DMS53 treated with DMSO at 0.1 percent for 48 hours (cell line): ENCODE data around the gene GPSM1.
A peak's percentile ranks its signal among the peaks of the same experiment; 100 is the strongest.

Experiments used
- DNase-seq: peaks from one replicate; lab custom pipeline; 2025; ENCODE audit not compliant: unreplicated experiment; lab: John Stamatoyannopoulos, UW

The GPSM1 gene

DNA sequence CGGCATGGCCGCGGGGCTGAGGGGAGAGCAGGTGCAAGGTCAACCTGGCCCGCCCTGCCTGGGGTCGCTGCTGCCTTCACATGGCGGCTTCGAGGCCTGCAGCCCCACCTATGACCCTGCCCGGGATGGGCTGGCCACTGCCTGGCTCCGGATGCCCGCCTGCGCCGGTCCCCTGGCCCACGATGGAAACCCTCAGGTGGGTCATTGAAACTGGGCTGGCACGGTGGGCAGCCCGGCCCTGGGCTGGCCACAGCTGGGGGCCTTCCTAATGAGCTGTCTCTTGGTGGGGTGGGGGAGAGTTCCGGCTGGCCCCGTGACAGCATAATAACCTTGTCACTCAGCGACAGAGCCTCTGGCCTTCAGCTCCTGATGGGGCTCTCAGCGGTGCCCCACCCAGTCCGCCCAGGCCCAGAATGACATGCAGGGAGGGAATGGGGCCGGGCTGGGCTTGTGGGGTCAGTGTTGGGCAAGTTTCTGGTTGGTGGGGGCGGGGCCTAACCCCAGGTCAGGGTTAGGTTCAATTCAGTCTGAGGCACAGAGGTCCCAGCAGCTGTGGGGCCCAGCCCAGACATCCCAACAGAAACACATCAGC, 23.4 kb upstream of the GPSM1 start, which contains the start of gene CCDC187:
CCDC187 (minus strand) TSS at position 270 of the 592 bp plus-strand sequence; CDS start at position 6, 264 bp downstream.
- no peak for DNase-seq

- DNase-seq = no peak
Observed at GRCh38 chr9:136304456-136304855, 22.9 kb upstream of the GPSM1 start.

GRCh38 chr9:136304981-136305380, 22.4 kb upstream of the GPSM1 start:
- no peak for DNase-seq

GRCh38 chr9:136305804-136306203, 21.5 kb upstream of the GPSM1 start:
- DNase-seq = no peak

DNA sequence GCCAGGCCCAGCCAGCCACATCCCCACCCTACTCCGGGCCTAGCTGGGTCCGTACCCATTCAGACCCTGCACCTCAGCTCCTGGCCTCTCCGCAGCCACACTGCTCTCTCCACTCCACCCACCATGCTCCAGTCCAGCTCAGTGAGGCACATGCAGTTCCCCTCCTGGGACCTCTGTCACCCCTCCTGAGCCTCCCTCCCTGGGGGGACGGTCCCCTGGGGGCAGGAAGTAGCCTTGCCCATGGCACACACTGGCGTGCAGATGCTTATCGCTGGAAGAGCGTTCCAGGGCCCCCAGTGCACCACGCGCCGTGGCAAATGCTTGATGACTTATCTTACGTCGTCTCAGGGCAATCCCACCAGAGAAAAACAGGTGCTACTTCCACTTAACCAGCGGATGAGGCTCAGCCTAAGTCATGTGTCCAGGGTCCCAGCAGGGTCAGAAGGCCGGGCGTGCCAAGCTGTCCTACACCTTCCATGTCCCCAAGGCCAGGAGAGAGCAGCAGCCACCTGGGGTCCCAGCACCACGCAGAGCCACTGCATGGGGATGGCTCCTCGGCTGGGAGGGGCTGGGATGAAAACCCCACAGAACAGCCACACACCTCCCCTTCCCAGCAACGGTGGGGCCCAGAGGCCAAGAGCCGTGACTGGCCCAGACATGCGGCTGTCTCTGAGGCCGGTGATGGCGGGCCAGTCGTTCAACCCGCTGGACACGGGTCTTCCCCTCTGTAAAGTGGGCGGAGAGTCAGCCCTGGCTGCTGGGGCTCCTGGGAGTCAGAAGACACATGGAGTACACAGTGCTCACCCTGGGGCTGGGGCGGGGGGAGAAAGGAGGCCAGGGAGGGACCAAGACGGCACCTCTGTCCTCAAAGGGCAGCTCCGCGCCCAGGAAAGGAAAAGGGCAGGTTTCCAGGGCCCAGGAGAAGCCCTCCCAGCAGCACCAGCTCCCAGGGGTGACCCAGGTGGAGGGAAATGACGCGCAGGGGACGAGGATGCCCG, 20.8 kb upstream of the GPSM1 start:
- peak; percentile 6 for DNase-seq

GRCh38 chr9:136307215-136307750, 20.1 kb upstream of the GPSM1 start:
- no peak for DNase-seq

DNA sequence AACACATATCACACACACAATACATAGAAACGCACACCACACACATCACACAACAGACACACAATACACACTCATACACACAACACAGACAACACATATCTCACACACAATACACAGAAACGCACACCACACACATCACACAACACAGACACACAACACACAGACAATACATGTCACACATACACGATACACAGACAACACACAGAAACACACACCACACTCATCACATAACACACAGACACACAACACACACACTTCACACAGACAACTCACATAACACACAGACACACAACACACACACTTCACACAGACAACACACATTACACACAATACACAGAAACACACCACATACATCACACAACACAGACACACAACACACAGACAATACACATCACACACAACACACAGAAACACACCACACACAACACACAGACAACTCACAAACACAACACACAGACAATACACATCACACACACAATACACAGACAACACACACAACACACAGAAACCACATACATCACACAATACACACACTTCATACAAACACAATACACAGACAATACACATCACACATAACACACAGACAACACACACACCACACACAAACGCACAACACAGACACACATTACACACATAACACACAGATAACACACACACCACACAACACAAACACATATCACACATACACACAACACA, 19.2 kb upstream of the GPSM1 start:
- no peak for DNase-seq

DNA sequence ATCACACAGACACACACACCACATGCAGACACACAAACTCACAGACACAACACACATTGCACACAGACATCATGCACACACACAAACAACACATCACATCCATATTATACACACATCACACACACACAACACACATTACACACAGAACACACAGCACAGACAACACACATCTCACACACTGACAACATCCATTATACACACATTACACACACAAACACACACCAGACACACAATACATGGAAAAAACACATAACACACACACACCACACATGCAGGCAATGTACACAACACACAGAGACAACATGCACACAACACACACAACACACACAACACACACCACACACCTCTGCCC, 18.7 kb upstream of the GPSM1 start:
- DNase-seq = no peak

DNA sequence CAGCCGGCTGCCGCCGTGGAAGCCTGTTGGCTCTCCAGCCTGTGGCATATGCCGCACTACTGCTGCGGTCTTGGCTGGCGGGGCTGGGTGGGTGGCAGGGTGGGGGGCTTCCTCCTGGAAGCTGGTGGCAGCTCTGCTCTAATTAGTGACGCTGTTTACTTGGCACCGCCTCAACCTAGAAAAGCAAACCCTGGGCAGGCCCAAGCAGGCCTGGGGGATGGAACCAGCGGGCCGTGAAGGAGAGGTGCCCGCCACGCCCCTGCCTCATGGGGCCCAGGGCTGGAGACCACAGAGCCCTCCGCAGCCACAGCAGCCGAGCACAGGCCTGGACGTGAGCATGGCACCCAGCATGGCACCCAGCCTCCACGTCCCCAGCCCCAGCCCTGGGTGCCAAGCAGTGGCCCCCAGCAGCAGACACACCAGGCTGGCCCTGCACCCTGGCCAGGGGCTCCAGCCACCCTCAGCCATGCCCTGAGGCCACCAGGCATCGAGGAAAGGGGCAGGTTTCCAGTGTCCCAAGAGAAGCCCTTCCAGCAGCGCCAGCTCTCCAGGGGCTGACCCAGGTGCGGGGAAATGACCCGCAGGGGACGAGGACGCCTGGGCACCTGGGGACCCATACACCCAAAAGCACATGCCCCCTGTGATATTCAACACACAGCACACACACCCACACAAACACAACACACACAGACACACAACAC, 18.1 kb upstream of the GPSM1 start:
- peak; percentile 40 for DNase-seq

DNA sequence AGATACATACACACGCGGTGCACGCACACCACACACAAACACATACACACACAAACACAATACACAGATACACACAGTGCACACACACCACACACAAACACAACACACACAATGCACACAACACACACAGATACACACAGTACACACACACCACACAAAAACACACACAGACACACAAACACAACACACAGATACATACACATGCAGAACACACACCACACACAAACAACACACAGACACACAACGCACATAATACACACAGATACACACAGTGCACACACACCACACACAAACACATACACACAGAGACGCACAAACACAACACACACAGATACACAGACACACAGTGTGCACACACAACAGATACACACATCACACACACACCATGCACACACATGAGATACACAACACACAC, 17.5 kb upstream of the GPSM1 start:
- DNase-seq = no peak

DNA sequence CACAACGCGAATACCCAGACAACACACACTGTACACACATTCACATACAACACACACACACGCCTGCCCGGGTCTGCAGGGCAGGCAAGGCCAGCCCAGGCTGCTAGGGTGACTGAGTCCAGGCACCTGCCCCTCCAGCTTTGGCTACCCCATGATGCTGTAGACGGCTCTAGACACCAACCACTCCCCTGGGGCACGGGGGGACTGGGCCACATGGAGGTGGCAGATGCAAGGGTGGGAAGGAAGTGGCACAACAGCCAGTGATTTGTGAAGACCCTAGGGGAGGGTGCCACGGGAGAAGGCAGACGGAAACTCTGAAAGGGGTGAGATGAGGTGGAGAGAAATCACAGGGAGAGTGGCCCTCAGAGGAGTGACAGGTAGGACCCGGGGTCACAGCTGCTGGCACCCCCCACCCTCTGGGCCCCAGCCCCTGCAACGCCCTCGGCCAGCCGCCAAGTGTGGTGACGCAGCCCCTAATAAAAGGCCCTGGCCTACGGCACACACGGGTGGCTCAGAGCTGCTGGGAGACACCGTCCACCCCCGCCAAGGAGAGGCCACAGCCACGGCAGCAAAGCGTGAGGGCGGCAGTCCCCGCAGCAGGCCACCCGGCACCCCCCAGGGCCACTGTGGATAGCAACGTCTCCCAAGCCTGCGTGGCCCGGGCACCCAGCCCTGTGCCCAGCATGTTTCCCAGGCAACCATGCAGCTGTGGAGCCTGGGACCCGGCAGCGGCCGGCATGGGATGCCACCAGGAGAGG, 16.9 kb upstream of the GPSM1 start:
- DNase-seq = no peak

- peak; percentile 75 for DNase-seq
Observed at GRCh38 chr9:136311051-136312008, 16.0 kb upstream of the GPSM1 start.

DNA sequence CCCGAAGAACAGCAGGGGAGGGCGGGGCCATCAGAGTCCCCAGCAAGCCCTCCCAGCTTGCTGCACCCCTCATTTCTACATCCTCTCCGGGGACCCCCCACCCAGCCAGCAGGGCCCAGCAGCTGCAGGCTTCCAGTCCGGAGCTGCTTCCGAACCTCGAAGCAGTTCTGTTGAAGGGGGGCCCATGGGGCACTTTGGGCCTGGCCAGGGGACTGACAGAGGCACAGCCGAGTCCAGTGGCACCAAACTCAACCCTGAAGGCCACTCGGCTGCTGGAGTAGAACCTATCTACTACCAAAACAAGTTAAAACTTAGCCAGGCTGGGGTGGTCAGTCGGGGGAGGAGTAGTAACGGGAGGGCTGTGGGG, 15.3 kb upstream of the GPSM1 start:
- DNase-seq = no peak

- peak; percentile 27 for DNase-seq
Observed at GRCh38 chr9:136312436-136312835, 14.9 kb upstream of the GPSM1 start.

GRCh38 chr9:136313111-136314055, 14.0 kb upstream of the GPSM1 start:
- no peak for DNase-seq

GRCh38 chr9:136314056-136314416, 13.3 kb upstream of the GPSM1 start:
- DNase-seq = no peak

DNA sequence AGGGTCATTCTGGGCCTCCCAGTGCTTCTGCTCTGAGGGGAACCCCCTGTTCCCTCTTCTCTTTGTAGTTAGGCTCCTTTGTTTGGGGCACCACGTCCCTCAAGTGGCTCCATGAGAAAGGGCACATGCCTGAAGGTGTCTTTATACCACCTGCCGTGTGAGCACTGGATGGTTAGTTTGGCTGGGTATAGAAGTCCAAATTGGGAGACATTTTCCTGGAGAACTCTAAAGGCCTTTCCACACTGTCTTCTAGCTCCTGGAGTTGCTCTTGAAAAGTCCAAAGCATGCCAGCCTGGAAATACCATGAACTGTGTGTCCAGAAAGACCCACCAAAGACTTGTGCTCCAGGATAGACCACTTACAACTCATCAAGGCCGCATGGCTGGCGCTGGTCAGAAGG, 12.4 kb upstream of the GPSM1 start:
- no peak for DNase-seq

GRCh38 chr9:136316271-136316751, 11.0 kb upstream of the GPSM1 start:
- no peak for DNase-seq
